Measurements from ENCODE around the gene PLXDC2.

GRCh38 chr10:19947215-19947614 is 131.0 kb downstream of the PLXDC2 start:
- TF ChIP-seq CTCF (IDR thresholded peaks at IDR 0.05): no peak
- TF ChIP-seq POLR2A (IDR thresholded peaks at IDR 0.05): no peak
